Suprapubic skin (tissue), 3 donors: ENCODE results near the gene PLPP1.

Source experiments
- POLR2AphosphoS5 ChIP-seq, 3 donors: sonication (generic); formaldehyde crosslinking; IDR thresholded peaks; one replicate each; pipeline ENCODE4 v1.6.1; 2017; ENCODE audit warnings: antibody characterized with exemption in 3 of 3
- TF ChIP-seq, protein P1 (sequence below), 2 donors: fragments of 200-600 bp in 1 of 2; fragments of 450-650 bp in 1 of 2; sonication (generic) in 1 of 2; IDR thresholded peaks; one replicate each; pipeline ENCODE4 v1.5.1; 2016 to 2019; ENCODE audit warnings: antibody characterized with exemption in 2 of 2, mild to moderate bottlenecking in 1 of 2, moderate library complexity in 1 of 2

DNA sequence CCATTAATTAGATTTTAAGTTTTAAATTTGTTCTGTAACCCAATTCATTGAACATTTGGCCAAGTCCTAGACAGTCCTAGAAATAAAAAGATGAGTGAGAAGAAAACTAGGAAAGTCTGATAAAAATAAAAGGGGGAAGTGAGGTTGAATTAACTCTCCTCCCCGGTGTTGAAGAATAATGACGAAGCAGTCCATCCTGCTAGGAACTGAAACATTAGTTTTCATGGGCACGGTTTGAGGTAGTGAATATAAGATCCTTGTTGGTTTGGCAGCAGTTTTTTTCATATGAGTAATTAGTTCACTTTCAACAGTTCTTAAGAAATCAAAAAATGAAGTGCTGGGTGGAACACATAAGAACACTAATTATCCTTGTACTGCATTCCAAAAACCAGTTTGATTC lies 123.9 kb downstream of the PLPP1 start:
- no peak for TF ChIP-seq POLR2AphosphoS5 (IDR thresholded peaks at IDR 0.05)
- TF ChIP-seq, protein P1, sequence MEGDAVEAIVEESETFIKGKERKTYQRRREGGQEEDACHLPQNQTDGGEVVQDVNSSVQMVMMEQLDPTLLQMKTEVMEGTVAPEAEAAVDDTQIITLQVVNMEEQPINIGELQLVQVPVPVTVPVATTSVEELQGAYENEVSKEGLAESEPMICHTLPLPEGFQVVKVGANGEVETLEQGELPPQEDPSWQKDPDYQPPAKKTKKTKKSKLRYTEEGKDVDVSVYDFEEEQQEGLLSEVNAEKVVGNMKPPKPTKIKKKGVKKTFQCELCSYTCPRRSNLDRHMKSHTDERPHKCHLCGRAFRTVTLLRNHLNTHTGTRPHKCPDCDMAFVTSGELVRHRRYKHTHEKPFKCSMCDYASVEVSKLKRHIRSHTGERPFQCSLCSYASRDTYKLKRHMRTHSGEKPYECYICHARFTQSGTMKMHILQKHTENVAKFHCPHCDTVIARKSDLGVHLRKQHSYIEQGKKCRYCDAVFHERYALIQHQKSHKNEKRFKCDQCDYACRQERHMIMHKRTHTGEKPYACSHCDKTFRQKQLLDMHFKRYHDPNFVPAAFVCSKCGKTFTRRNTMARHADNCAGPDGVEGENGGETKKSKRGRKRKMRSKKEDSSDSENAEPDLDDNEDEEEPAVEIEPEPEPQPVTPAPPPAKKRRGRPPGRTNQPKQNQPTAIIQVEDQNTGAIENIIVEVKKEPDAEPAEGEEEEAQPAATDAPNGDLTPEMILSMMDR (IDR thresholded peaks at IDR 0.05): no peak
